ENCODE measurements around the gene DDRGK1.

DDRGK1 gene

GRCh38 chr20:3204124-3204794 is at the start of gene DDRGK1:
Gene DDRGK1, minus strand, starts transcription at chr20:3204682. Its CDS starts 55 bp downstream, at chr20:3204627.
- DNase-seq: peak; percentile 36 to 97 (median 81)

- DNase-seq: peak in 33 of 51 donors; percentile 7 to 69 (median 40)
Observed at GRCh38 chr20:3251806-3252205, 47.3 kb upstream of the DDRGK1 start.

- DNase-seq: no peak
Observed at GRCh38 chr20:3250091-3250504, 45.6 kb upstream of the DDRGK1 start.

- DNase-seq: no peak
Observed at GRCh38 chr20:3248993-3249347, 44.5 kb upstream of the DDRGK1 start.

GRCh38 chr20:3248167-3248992 is 43.9 kb upstream of the DDRGK1 start:
- DNase-seq: peak in 1 of 51 donors; percentile 15

- DNase-seq: no peak
Observed at GRCh38 chr20:3247638-3248037, 43.2 kb upstream of the DDRGK1 start.

- DNase-seq: no peak
Observed at GRCh38 chr20:3246682-3247081, 42.2 kb upstream of the DDRGK1 start.

- DNase-seq: no peak
Observed at GRCh38 chr20:3245711-3246110, 41.2 kb upstream of the DDRGK1 start.

- DNase-seq: no peak
Observed at GRCh38 chr20:3245156-3245555, 40.7 kb upstream of the DDRGK1 start.

- DNase-seq: no peak
Observed at GRCh38 chr20:3244613-3245012, 40.1 kb upstream of the DDRGK1 start.

GRCh38 chr20:3243718-3244358 is 39.4 kb upstream of the DDRGK1 start:
- no peak for DNase-seq

- no peak for DNase-seq
Observed at GRCh38 chr20:3242172-3242692, 37.8 kb upstream of the DDRGK1 start.

GRCh38 chr20:3240776-3241363 is 36.4 kb upstream of the DDRGK1 start:
- no peak for DNase-seq

GRCh38 chr20:3239867-3240775 is 35.6 kb upstream of the DDRGK1 start:
- DNase-seq: no peak

GRCh38 chr20:3239026-3239866 is 34.8 kb upstream of the DDRGK1 start, which contains the start of gene SLC4A11:
Gene SLC4A11, minus strand, starts transcription at chr20:3239190. Its CDS starts 53 bp downstream, at chr20:3239137.
- DNase-seq: peak in 5 of 51 donors; percentile 7 to 22 (median 11)

- DNase-seq: no peak
Observed at GRCh38 chr20:3238616-3239025, 34.1 kb upstream of the DDRGK1 start.

GRCh38 chr20:3237958-3238615 is 33.6 kb upstream of the DDRGK1 start:
- DNase-seq: no peak

- DNase-seq: no peak
Observed at GRCh38 chr20:3237011-3237957, 32.8 kb upstream of the DDRGK1 start.

Data from hypothalamus (tissue), 51 donors.